Choroid plexus epithelial cell (primary cell): ENCODE data around the gene RBM20.
"Not testable (repeated sequence)": the region's sequence is repeated elsewhere in the genome, so short reads cannot be mapped to it uniquely, and the experiment has no call there.

Experiments used
- DNase-seq: peaks from one replicate; pipeline ENCODE4 v3.0.0-alpha.2; 2010; ENCODE audit warnings: low read depth
- H3K4me3 ChIP-seq: 2 replicates; pipeline ENCODE4 v1.5.1; 2011; ENCODE audit warnings: low read depth, mild to moderate bottlenecking, control low read depth, low read length, moderate library complexity
- TF ChIP-seq, protein P1 (sequence below): conservative IDR thresholded peaks from 2 replicates; pipeline ENCODE4 v1.5.1; 2011; ENCODE audit warnings: low read depth, mild to moderate bottlenecking, control low read depth, inconsistent platforms, low read length, moderate library complexity

Gene RBM20

GRCh38 chr10:110659558-110659957 lies 15.4 kb downstream of the RBM20 start:
- no peak for DNase-seq
- TF ChIP-seq, protein P1, sequence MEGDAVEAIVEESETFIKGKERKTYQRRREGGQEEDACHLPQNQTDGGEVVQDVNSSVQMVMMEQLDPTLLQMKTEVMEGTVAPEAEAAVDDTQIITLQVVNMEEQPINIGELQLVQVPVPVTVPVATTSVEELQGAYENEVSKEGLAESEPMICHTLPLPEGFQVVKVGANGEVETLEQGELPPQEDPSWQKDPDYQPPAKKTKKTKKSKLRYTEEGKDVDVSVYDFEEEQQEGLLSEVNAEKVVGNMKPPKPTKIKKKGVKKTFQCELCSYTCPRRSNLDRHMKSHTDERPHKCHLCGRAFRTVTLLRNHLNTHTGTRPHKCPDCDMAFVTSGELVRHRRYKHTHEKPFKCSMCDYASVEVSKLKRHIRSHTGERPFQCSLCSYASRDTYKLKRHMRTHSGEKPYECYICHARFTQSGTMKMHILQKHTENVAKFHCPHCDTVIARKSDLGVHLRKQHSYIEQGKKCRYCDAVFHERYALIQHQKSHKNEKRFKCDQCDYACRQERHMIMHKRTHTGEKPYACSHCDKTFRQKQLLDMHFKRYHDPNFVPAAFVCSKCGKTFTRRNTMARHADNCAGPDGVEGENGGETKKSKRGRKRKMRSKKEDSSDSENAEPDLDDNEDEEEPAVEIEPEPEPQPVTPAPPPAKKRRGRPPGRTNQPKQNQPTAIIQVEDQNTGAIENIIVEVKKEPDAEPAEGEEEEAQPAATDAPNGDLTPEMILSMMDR, result no peak
- no peak overlapping the region for H3K4me3 ChIP-seq

DNA sequence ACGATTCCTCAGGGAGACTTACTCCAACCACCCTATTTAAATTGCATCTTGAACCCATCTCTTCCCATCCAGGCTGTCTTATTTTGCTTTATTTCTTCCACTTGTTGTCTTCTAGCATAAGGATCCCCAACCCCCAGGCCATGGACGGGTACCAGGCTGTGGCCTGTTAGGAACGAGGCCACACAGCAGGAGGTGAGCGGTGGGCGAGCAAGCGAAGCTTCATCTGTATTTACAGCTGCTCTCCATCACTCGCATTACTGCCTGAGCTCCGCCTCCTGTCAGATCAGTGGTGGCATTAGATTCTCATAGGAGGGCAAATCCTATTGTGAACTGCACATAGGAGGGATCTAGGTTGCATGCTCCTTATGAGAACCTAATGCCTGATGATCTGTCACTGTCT lies 16.2 kb downstream of the RBM20 start:
- not testable (repeated sequence) for DNase-seq, H3K4me3 ChIP-seq

GRCh38 chr10:110661292-110661691 lies 17.2 kb downstream of the RBM20 start:
- no peak overlapping the region for H3K4me3 ChIP-seq
- TF ChIP-seq, protein P1, result no peak

GRCh38 chr10:110664483-110665420 lies 20.6 kb downstream of the RBM20 start:
- DNase-seq, result peak; percentile 98
- TF ChIP-seq, protein P1, result no peak
- no peak overlapping the region for H3K4me3 ChIP-seq

More at GRCh38 chr10:110661292-110661691, 17.2 kb downstream of the RBM20 start:
- no peak for DNase-seq

GRCh38 chr10:110666259-110666658 lies 22.1 kb downstream of the RBM20 start:
- not testable (repeated sequence) for DNase-seq, H3K4me3 ChIP-seq

DNA sequence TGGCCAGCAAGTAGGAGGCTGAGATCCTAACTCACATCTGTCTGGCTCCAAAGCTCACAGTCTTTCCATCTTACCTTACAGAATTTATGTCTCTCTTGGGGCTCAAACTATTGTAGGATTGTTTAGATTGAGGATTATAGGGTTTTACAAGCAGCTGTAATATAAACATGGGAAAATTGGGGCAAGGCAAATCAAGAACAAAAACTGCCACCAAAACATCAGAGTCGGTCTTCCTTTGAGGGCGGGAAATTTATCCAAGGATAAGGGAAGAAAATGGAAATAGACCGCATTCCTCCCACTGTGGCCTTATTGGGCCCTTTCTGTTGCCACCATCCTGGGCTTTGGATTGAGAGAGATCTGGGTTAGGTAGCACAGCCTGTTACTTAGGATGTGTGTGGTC lies 22.5 kb downstream of the RBM20 start:
- DNase-seq, result no peak
- no peak overlapping the region for H3K4me3 ChIP-seq
- TF ChIP-seq, protein P1, result no peak

DNA sequence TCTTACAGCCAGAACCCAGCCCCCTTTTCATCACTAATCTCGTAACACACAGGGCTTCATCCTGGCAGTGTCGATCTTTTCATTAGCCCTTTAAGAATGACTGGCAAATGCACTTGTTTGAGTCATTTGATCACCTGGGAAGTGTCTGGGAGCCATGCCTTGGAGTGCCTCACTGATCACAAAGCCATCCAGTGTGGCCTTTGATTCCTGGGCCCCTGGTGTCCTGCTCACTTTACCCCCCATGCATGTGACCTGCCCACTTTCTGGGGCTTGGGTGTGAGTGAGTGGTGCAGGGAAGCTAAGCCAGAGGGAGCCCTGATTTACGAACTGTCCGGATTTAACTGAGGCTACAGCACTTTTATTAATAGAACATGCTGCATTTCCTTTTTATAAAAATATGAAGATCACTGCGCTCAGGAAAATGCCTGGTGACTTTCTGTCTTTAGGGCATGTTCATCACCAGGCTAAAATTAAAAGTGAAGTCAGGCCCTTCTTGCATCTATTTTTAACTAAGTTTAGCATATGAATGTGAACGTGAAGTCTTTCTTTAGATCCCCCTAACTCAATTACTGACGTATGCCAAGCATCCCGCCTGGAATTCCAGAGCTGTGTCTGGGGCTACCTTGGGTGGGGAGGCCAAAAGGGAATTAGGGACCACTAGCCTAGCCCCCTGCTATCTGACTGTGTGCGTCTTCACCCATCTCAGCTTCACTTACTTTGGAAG lies 23.6 kb downstream of the RBM20 start:
- H3K4me3 ChIP-seq, result no peak overlapping the region
- TF ChIP-seq, protein P1, result no peak
- no peak for DNase-seq

DNA sequence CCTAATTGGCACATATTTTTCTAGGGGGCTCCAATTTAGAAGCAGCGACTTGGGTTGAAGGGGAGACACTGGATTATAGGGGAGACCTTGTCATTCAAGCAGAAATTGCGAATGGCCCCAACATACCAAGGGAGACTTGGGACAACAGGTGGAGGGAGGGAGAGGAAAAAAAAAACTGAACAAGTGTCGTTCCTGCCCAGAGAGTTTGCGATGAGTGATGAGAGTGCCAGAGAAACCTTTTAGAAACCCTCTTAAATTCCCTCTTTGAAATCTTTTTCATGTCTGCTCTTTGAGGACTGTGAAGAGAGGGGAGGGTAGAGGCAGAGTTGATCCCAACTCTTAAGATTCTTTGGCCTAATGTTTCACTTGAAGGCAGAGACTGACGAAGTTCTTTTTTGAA lies 24.3 kb downstream of the RBM20 start:
- TF ChIP-seq, protein P1, result no peak
- DNase-seq, result no peak
- no peak overlapping the region for H3K4me3 ChIP-seq
